ENCODE measurements around the gene HAND1.

Gene HAND1

DNA sequence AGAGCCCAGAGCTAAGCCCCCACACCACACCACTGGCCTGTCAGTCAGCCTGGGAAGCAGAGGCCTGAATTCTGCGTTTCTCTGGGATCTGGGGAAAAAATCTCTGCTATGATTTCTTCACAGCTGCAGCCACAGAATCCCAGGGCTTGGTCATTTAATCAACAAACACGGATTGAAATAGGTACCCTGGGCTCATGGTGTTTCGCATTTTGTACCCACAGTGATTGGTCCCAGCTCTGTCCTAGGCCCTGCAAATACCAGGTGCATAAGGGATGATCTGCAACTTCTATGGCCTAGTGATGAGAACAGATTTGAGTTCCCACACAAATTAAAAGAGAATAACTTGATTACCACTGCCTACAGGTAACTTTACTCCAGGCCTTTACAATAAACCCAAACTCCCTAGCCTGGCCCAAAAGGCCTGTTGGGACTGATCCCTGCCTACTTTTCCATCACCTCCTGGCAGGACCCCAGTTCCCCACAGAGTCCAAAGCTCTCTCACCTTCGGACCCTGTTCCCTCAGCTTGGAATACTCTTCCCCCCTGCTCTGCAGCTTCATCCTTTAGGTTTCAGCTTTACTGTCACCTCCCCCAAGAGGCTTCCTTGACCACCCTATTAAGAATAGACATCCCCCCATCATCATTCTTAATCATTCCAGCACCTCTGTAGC, 46.9 kb downstream of the HAND1 start:
- TF ChIP-seq, protein P1, sequence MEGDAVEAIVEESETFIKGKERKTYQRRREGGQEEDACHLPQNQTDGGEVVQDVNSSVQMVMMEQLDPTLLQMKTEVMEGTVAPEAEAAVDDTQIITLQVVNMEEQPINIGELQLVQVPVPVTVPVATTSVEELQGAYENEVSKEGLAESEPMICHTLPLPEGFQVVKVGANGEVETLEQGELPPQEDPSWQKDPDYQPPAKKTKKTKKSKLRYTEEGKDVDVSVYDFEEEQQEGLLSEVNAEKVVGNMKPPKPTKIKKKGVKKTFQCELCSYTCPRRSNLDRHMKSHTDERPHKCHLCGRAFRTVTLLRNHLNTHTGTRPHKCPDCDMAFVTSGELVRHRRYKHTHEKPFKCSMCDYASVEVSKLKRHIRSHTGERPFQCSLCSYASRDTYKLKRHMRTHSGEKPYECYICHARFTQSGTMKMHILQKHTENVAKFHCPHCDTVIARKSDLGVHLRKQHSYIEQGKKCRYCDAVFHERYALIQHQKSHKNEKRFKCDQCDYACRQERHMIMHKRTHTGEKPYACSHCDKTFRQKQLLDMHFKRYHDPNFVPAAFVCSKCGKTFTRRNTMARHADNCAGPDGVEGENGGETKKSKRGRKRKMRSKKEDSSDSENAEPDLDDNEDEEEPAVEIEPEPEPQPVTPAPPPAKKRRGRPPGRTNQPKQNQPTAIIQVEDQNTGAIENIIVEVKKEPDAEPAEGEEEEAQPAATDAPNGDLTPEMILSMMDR (IDR thresholded peaks at IDR 0.05; ENCODE audit: insufficient read depth, low read length): no peak
- TF ChIP-seq GABPA (IDR thresholded peaks at IDR 0.05; ENCODE audit: low read depth) (no peak), SPI1 (IDR thresholded peaks at IDR 0.05; ENCODE audit: borderline replicate concordance, low read depth) (no peak), POLR2AphosphoS5 (IDR thresholded peaks at IDR 0.05; ENCODE audit: low read depth) (no peak)
- TF ChIP-seq, protein P2, sequence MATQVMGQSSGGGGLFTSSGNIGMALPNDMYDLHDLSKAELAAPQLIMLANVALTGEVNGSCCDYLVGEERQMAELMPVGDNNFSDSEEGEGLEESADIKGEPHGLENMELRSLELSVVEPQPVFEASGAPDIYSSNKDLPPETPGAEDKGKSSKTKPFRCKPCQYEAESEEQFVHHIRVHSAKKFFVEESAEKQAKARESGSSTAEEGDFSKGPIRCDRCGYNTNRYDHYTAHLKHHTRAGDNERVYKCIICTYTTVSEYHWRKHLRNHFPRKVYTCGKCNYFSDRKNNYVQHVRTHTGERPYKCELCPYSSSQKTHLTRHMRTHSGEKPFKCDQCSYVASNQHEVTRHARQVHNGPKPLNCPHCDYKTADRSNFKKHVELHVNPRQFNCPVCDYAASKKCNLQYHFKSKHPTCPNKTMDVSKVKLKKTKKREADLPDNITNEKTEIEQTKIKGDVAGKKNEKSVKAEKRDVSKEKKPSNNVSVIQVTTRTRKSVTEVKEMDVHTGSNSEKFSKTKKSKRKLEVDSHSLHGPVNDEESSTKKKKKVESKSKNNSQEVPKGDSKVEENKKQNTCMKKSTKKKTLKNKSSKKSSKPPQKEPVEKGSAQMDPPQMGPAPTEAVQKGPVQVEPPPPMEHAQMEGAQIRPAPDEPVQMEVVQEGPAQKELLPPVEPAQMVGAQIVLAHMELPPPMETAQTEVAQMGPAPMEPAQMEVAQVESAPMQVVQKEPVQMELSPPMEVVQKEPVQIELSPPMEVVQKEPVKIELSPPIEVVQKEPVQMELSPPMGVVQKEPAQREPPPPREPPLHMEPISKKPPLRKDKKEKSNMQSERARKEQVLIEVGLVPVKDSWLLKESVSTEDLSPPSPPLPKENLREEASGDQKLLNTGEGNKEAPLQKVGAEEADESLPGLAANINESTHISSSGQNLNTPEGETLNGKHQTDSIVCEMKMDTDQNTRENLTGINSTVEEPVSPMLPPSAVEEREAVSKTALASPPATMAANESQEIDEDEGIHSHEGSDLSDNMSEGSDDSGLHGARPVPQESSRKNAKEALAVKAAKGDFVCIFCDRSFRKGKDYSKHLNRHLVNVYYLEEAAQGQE (IDR thresholded peaks at IDR 0.05; ENCODE audit: insufficient replicate concordance, low read depth): no peak
- DNase-seq (ENCODE audit: low read depth in 1 of 2, low spot score in 1 of 2): no peak
- no peak overlapping the region for H3K27ac ChIP-seq (replicated peaks)

DNA sequence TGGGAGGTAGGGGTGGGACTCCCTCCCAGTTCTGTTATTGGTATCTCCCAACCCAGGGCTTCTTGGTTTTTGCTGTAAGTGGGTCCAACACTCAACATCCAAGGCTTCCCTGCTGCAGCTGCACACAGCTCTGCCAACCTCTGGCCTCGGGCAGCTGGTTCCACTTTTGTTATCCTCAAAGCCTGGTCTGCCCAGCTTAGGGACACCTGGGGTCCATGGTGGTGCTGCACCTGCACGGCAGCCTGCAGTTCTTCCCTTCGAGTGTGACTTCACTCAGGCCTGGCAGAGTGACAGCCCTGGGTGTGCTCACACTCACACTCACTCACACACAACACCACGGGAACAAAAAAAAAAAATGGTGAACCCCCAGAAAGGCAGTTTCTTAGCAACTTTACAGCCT, 47.6 kb downstream of the HAND1 start:
- TF ChIP-seq, protein P2 (IDR thresholded peaks at IDR 0.05; ENCODE audit: insufficient replicate concordance, low read depth): no peak
- H3K27ac ChIP-seq (replicated peaks): no peak overlapping the region
- no peak for DNase-seq (ENCODE audit: low read depth in 1 of 2, low spot score in 1 of 2)
- H3K4me3 ChIP-seq (replicated peaks; ENCODE audit: insufficient read depth, low read length): no peak overlapping the region
- H3K27me3 ChIP-seq (ENCODE audit: insufficient read depth, poor library complexity, severe bottlenecking): no peaks in the 10 kb centered on the region

More for the DNA sequence above, 46.9 kb downstream of the HAND1 start:
- Histone ChIP-seq H3K4me3 (replicated peaks; ENCODE audit: insufficient read depth, low read length) (no peak overlapping the region), H3K27me3 (ENCODE audit: insufficient read depth, poor library complexity, severe bottlenecking) (no peaks in the 10 kb centered on the region)

DNA sequence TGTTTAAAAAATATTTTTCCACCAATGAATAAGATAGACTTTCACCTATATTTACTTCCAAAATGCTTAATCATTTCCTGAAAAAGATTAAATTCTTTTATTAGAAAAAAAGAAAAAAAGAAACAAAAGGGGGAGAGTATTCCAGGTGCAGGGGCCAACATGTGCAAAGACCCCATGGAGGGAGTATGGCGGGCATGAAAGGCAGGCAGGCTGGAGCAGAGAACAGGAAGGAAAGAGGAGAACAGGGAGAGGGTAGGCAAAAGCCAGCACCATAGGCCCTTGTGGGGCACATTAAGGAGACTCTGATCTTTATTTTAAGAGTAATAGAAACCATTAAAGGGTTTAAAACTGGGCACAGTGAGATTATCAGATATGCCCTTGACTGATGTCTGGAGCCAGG, 48.7 kb downstream of the HAND1 start:
- Histone ChIP-seq H3K27me3 (ENCODE audit: insufficient read depth, poor library complexity, severe bottlenecking) (no peaks in the 10 kb centered on the region), H3K27ac (replicated peaks) (no peak overlapping the region), H3K4me3 (replicated peaks; ENCODE audit: insufficient read depth, low read length) (no peak overlapping the region)
- no peak for TF ChIP-seq SPI1 (IDR thresholded peaks at IDR 0.05; ENCODE audit: borderline replicate concordance, low read depth)
- TF ChIP-seq, protein P2 (IDR thresholded peaks at IDR 0.05; ENCODE audit: insufficient replicate concordance, low read depth): no peak
- TF ChIP-seq POLR2AphosphoS5 (IDR thresholded peaks at IDR 0.05; ENCODE audit: low read depth): no peak
- TF ChIP-seq, protein P1 (IDR thresholded peaks at IDR 0.05; ENCODE audit: insufficient read depth, low read length): no peak
- no peak for TF ChIP-seq GABPA (IDR thresholded peaks at IDR 0.05; ENCODE audit: low read depth)
- no peak for DNase-seq (ENCODE audit: low read depth in 1 of 2, low spot score in 1 of 2)

Measured in HL-60 (cell line).